Thoracic aorta (tissue), 2 donors: Measurements from ENCODE around the gene TBC1D9. TPM values are rescaled to one million over a fixed set of nuclear protein-coding genes. Genes with fewer than 3 reads are reported as not detected.

Experiments
- ATAC-seq: fragments of 150-250 bp; one replicate; pipeline ENCODE4 v1.8.0; 2017; ENCODE audit warnings: low read depth; ENCODE audit not compliant: insufficient number of reproducible peaks, low FRiP score
- DNase-seq: peaks from one replicate; pipeline ENCODE4 v3.0.0-alpha.2; 2020; ENCODE audit warnings: low spot score
- H3K27ac ChIP-seq, 2 donors: fragments of 200-600 bp; sonication (generic); 1 replicate in 1 of 2; 2 replicates in 1 of 2; pipeline ENCODE4 v1.5.1; 2016; ENCODE audit warnings: mild to moderate bottlenecking in 2 of 2, moderate library complexity in 2 of 2
- H3K27me3 ChIP-seq: fragments of 200-600 bp; sonication (generic); replicated peaks from 2 replicates; pipeline ENCODE4 v1.6.0; 2016; ENCODE audit warnings: mild to moderate bottlenecking; ENCODE audit not compliant: insufficient read depth
- H3K36me3 ChIP-seq: fragments of 200-600 bp; sonication (generic); one replicate; pipeline ENCODE4 v1.5.1; 2016
- H3K4me1 ChIP-seq, 2 donors: fragments of 200-600 bp; sonication (generic); 1 replicate in 1 of 2; 2 replicates in 1 of 2; pipeline versions ENCODE4 v1.5.1 to v1.6.0; 2016; ENCODE audit warnings: low read depth in 2 of 2, mild to moderate bottlenecking in 1 of 2; ENCODE audit not compliant: control insufficient read depth in 1 of 2
- H3K4me3 ChIP-seq: fragments of 200-600 bp; sonication (generic); 2 replicates; pipeline ENCODE4 v1.5.1; 2016; ENCODE audit warnings: mild to moderate bottlenecking
- H3K9me3 ChIP-seq: fragments of 200-600 bp; sonication (generic); 2 replicates; pipeline ENCODE4 v1.5.1; 2016
- total RNA-seq, 2 donors: library from RNA; depleted of rRNA; stranded (reverse); fragments of >200 nt; gene quantifications; one replicate each; pipeline versions ENCODE4 v1.1.0 to v1.2.3, GENCODE V29; 2016
- TF ChIP-seq, protein P1 (sequence below): fragments of 200-600 bp; sonication (generic); IDR thresholded peaks from one replicate; pipeline ENCODE4 v1.5.1; 2019; ENCODE audit warnings: antibody characterized with exemption

TBC1D9 gene
- total RNA-seq, 2 donors from 2014 or later = 17.5 to 21.2 TPM

DNA sequence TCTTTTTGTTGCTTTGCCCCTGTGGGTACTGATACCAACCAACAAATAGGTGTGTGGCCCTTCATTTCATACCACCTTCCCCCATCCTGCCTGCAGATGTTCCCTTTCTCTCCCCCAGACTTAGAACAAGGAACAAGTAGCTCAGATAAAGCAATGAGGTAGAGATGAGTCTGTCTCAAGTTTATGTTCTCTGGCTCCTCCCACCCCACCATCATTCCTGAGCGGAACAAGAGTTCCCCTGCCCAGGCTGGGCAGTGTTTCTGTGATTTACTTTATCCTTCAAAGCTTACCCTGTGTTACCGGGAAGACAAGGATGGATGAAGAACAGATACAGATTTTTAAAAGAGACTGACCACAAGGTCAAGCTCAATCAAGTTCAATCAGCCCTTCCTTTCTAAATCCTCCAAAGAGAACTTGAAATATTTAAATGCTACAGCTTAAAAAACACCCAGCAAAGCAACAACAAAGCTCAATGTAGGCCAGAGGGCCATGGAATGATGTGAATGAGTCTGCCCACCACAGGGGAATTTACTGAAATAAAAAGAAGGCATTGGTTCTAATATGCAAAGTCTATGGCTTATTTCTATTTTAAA lies 107.4 kb downstream of the TBC1D9 start:
- Histone ChIP-seq H3K36me3 (no peaks in the 10 kb centered on the region), H3K4me3 (no peak overlapping the region), H3K4me1 (peaks cover 0 to under 1% of the 10 kb centered on the region in 2 donors), H3K27me3 (no peaks in the 10 kb centered on the region), H3K9me3 (no peaks in the 10 kb centered on the region), H3K27ac (no peak overlapping the region)
- no peak for DNase-seq
- TF ChIP-seq, protein P1, sequence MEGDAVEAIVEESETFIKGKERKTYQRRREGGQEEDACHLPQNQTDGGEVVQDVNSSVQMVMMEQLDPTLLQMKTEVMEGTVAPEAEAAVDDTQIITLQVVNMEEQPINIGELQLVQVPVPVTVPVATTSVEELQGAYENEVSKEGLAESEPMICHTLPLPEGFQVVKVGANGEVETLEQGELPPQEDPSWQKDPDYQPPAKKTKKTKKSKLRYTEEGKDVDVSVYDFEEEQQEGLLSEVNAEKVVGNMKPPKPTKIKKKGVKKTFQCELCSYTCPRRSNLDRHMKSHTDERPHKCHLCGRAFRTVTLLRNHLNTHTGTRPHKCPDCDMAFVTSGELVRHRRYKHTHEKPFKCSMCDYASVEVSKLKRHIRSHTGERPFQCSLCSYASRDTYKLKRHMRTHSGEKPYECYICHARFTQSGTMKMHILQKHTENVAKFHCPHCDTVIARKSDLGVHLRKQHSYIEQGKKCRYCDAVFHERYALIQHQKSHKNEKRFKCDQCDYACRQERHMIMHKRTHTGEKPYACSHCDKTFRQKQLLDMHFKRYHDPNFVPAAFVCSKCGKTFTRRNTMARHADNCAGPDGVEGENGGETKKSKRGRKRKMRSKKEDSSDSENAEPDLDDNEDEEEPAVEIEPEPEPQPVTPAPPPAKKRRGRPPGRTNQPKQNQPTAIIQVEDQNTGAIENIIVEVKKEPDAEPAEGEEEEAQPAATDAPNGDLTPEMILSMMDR = no peak
- ATAC-seq = no peak

DNA sequence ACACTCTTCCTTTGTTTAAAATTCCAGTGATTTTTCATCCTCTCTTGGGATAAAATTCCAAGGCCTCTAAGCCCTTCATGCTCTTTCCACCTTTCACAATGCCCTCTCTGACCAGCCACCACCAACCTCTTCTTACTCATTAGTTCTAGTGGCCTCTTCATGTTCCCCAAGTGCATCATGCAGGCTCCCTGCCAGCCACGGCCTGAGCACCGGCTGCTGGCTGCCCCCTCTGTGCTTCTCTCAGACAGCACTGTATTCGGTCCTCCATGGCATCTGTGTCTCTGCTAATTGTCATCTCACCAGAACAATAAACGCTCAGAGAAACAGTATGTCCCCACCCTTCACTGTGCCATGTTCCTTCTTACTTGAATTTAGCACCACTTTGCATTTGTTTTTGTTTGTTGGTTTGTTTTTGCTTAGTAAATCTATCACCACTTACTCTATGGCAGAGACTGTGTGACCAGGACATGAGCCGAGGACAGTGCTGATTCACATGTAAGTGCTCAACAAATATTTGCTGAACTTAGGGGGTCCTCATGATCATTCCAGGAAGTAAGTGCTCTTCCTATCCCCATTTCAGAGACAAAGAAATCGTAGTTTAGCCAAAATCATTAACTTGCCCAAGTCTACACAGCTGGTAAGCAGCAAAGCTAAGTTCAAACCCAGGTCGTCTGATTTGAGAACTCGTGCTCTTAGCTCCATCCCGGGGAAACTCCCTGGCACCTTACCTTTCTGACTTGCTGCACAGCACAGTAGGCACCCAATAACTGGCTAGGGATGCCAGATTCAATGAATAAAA lies 110.4 kb downstream of the TBC1D9 start:
- no peak for ATAC-seq
- Histone ChIP-seq H3K27me3 (no peaks in the 10 kb centered on the region), H3K27ac (no peak overlapping the region), H3K4me3 (no peak overlapping the region), H3K9me3 (no peaks in the 10 kb centered on the region), H3K36me3 (no peaks in the 10 kb centered on the region), H3K4me1 (no peaks in the 10 kb centered on the region)
- TF ChIP-seq, protein P1 = no peak
- no peak for DNase-seq

DNA sequence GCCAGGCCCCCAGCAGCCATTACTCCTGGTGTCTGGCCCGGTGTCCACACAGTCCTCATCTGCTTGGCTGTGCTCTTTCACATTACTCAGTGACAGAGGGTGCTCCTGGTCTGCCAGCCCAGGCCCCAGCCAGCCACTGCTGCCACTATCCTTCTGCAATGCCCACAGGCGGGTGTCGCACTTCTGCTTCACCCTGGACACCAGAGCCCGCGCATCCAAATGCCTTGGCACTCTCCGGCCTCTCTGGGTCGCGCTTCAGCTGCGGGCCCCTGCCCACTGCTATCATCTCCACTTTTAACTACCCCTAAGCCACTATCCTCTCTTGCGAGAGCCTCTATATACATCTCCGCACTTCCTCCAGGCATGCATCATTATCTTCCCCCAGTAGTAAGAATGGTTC lies 111.0 kb downstream of the TBC1D9 start:
- no peak overlapping the region for H3K27ac ChIP-seq
- H3K36me3 ChIP-seq = no peaks in the 10 kb centered on the region
- no peaks in the 10 kb centered on the region for H3K9me3 ChIP-seq
- DNase-seq (no peak), ATAC-seq (no peak)
- H3K27me3 ChIP-seq = no peaks in the 10 kb centered on the region
- TF ChIP-seq, protein P1 = no peak
- H3K4me1 ChIP-seq = no peaks in the 10 kb centered on the region
- no peak overlapping the region for H3K4me3 ChIP-seq

DNA sequence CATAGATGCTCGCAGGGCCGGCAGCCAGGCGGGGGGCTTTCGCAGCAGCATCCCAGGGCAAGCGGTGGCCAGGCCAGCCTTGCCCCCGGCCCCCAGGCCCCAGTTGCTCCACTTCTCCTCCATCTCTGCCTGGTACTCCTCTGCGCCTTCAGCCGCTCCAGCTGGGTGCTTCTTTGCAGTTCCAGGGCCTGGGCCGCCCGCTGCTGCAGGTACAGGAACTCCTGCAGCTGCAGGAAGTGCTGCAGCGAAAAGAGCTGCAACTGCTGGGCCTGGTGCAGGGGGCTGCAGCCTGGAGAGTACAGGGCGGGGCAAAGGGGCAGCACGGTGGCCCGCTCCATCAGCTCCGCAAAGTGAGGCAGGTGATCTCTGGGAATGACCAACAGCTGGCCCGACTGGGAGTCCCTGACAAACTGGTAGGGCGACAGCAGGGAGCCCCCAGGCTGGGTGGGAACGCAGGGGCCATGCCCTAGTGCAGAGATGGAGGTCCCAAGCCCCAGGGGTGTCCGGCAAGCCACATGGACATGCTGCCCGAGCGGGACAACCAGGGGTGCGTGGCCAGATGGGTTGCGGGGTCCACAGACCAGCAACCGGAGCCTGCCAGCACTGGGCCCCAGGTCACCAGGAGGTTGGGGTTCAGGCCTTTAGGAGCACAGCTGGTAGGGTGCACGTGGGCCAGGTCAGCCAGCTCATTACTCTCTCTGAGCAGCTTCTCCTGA lies 111.6 kb downstream of the TBC1D9 start:
- no peaks in the 10 kb centered on the region for H3K4me1 ChIP-seq
- H3K36me3 ChIP-seq = no peaks in the 10 kb centered on the region
- H3K4me3 ChIP-seq = no peak overlapping the region
- no peaks in the 10 kb centered on the region for H3K27me3 ChIP-seq
- H3K27ac ChIP-seq = no peak overlapping the region
- no peak for DNase-seq
- no peaks in the 10 kb centered on the region for H3K9me3 ChIP-seq
- TF ChIP-seq, protein P1 = no peak
- ATAC-seq = no peak

DNA sequence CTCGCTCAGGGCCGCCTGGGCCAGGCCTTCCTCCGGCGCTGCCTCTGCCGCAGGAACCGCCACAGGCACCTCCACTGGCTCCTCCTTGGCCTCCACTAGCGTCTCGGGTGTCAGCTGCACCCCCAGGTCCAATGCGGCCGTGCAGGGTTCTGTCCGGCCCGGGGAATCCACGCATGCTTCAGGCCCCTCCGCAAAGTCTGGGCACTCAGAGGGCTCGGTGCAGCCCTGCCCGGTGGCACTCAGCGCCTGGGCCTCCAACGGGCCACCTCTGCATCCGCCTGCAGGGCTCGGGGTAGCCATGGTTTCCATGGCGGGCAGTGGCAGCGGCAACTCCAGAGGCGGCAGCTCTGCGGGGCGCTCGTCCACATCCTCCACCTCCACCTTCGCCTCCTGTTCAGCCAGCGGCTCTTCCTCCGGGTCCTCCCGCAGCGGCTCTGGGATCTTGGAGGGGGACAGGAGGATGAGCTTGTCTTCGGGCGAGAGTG lies 112.6 kb downstream of the TBC1D9 start:
- H3K4me3 ChIP-seq = no peak overlapping the region
- no peaks in the 10 kb centered on the region for H3K27me3 ChIP-seq
- H3K4me1 ChIP-seq = no peaks in the 10 kb centered on the region
- no peaks in the 10 kb centered on the region for H3K9me3 ChIP-seq
- H3K27ac ChIP-seq = no peak overlapping the region
- no peaks in the 10 kb centered on the region for H3K36me3 ChIP-seq
- TF ChIP-seq, protein P1 = no peak
- DNase-seq (no peak), ATAC-seq (no peak)
